BJ (cell line): ENCODE data around the gene FZD4. TPM values are rescaled to one million over a fixed set of nuclear protein-coding genes. Genes with fewer than 3 reads are reported as not detected.

Experiments used
- CTCF ChIA-PET: fragments of 350-600 bp; formaldehyde crosslinking; extraction: SDS; loops from one replicate; lab custom pipeline; 2021; ENCODE audit warnings: antibody characterized with exemption, inconsistent platforms; lab: Yijun Ruan, JAX
- POLR2A ChIA-PET: fragments of 300-600 bp; sonication (Branson Sonifier 250); formaldehyde crosslinking; extraction: SDS; loops from one replicate; lab custom pipeline; 2021; ENCODE audit warnings: antibody characterized with exemption; lab: Charles Lee
- DNase-seq: peaks from one replicate; pipeline ENCODE4 v3.0.0-alpha.2; 2011; ENCODE audit warnings: low read depth
- H3K27me3 ChIP-seq: 2 replicates; pipeline ENCODE4 v1.6.0; 2011; ENCODE audit warnings: low read length; ENCODE audit not compliant: control insufficient read depth, insufficient read depth
- H3K36me3 ChIP-seq: 2 replicates; pipeline ENCODE4 v1.5.1; 2011; ENCODE audit warnings: low read length; ENCODE audit not compliant: control insufficient read depth, insufficient read depth
- H3K4me3 ChIP-seq: 2 replicates; pipeline ENCODE4 v1.5.1; 2011; ENCODE audit warnings: low read depth, mild to moderate bottlenecking, control low read depth, low read length
- polyA plus RNA-seq: library from polyadenylated mRNA; depleted of rRNA; stranded (reverse); fragments of >200 nt; gene quantifications from 2 replicates; pipeline ENCODE4 v1.2.3, GENCODE V29; 2011; rRNA removed
- TF ChIP-seq, protein P1 (sequence below): IDR thresholded peaks from 2 replicates; pipeline ENCODE4 v1.5.1; 2011; ENCODE audit warnings: low read depth, mild to moderate bottlenecking, control low read depth, inconsistent platforms, low read length, moderate library complexity; ENCODE audit not compliant: insufficient read depth

FZD4 gene
- polyA plus RNA-seq, 1 experiment = 12.4 TPM

DNA sequence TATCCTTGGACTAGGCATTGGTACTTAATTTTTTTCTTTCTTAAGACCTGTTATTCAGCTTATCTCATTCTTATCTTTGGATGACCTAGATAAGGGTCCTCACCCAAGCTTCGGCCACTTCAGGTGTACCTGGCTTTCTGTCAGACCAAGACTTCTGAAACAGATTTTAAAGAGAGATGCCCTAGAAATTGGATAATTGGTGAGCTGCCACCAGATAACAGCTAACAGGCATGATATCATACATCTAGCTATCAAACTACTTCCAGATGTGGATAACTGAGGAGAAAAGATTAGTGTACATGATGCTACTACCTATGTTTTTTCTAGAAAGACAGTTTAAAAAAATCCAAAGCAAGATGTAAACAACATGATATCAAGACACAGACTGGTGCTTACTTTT, 52.9 kb downstream of the FZD4 start:
- no peak for DNase-seq
- no peak overlapping the region for H3K4me3 ChIP-seq
- POLR2A ChIA-PET = interaction anchor here (0.6 kb wide), 1 partner anchor 502 kb away, joined by 4 read pairs; no protein-coding TSS in a partner anchor
- TF ChIP-seq, protein P1, sequence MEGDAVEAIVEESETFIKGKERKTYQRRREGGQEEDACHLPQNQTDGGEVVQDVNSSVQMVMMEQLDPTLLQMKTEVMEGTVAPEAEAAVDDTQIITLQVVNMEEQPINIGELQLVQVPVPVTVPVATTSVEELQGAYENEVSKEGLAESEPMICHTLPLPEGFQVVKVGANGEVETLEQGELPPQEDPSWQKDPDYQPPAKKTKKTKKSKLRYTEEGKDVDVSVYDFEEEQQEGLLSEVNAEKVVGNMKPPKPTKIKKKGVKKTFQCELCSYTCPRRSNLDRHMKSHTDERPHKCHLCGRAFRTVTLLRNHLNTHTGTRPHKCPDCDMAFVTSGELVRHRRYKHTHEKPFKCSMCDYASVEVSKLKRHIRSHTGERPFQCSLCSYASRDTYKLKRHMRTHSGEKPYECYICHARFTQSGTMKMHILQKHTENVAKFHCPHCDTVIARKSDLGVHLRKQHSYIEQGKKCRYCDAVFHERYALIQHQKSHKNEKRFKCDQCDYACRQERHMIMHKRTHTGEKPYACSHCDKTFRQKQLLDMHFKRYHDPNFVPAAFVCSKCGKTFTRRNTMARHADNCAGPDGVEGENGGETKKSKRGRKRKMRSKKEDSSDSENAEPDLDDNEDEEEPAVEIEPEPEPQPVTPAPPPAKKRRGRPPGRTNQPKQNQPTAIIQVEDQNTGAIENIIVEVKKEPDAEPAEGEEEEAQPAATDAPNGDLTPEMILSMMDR = no peak
- no peaks in the 10 kb centered on the region for H3K36me3 ChIP-seq
- CTCF ChIA-PET = interaction anchor here (2.2 kb wide), 1 partner anchor 10 kb away, joined by 6 read pairs; no protein-coding TSS in a partner anchor
- no peaks in the 10 kb centered on the region for H3K27me3 ChIP-seq

DNA sequence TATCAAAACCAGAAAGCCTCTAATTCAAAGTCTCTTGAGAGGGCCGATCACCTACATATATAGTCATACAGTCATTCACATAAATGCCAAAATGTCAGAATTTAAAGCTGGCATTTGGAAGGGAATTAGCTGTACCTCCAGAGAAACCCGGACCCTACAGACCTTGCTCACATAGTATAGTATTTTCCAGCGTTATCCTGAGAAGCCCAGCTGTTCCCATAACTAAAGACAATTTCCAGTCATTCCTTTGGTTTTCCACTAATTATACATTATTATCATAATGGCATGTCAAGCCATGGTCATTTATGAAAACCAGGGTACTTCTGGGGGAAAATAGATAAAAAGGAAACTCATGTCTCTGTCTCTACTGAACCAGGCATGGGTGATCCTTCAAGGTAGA, 53.6 kb downstream of the FZD4 start:
- TF ChIP-seq, protein P1 = no peak
- Histone ChIP-seq H3K36me3 (no peaks in the 10 kb centered on the region), H3K4me3 (no peak overlapping the region), H3K27me3 (no peaks in the 10 kb centered on the region)
- CTCF ChIA-PET = interaction anchor here (2.2 kb wide), 1 partner anchor 11 kb away, joined by 6 read pairs; no protein-coding TSS in a partner anchor
- POLR2A ChIA-PET = no interaction called here
- DNase-seq = no peak

DNA sequence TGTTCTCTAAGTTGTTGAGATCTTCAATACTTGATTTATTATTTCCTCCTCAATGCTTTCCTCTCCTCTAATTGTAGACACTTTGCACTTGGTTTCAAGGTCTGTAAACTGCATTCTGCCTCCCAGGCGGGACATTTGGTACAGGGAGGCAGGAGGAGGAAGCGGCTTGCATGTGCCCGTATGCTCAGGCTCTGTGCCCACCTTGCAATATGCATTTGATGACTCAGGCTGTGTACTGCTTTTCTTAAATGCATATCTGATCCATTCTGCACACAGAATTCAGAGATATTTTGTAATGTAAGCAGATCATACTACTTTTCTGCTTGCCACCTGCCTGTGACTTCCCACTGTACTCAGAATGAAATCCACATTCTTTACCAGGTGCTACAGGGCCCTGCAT, 55.0 kb downstream of the FZD4 start:
- CTCF ChIA-PET = interaction anchor here (1.0 to 1.9 kb wide), 3 partner anchors 10 to 13 kb away, joined by 3 to 5 read pairs (median 3); no protein-coding TSS in a partner anchor
- no peak for DNase-seq

DNA sequence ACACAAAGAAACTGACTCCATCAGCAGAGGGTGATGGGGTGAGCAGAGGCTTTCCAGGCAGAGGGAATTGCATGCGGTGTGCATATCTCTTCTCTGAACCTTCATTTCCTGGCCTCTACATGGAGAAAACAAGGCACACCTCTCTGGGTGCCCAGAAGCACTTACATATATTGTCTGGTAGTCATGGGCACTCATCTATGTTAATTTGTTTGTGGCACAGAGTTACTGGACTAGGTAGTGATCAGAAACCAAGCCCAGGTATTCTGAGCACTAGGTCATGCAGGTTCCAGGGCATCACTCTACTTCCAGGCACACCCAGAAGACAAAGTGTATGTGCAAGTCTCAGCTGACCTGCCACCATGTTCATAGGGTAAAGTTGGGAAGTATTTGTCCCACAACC, 56.5 kb downstream of the FZD4 start:
- ChIA-PET CTCF (interaction anchor here (1.9 kb wide), 1 partner anchor 13 kb away, joined by 5 read pairs; no protein-coding TSS in a partner anchor), POLR2A (no interaction called here)
- Histone ChIP-seq H3K4me3 (no peak overlapping the region), H3K27me3 (no peaks in the 10 kb centered on the region), H3K36me3 (no peaks in the 10 kb centered on the region)
- DNase-seq = no peak
- TF ChIP-seq, protein P1 = no peak

More for the DNA sequence above, 55.0 kb downstream of the FZD4 start:
- H3K4me3 ChIP-seq = no peak overlapping the region
- TF ChIP-seq, protein P1 = no peak
- H3K36me3 ChIP-seq = no peaks in the 10 kb centered on the region
- POLR2A ChIA-PET = no interaction called here
- H3K27me3 ChIP-seq = no peaks in the 10 kb centered on the region

DNA sequence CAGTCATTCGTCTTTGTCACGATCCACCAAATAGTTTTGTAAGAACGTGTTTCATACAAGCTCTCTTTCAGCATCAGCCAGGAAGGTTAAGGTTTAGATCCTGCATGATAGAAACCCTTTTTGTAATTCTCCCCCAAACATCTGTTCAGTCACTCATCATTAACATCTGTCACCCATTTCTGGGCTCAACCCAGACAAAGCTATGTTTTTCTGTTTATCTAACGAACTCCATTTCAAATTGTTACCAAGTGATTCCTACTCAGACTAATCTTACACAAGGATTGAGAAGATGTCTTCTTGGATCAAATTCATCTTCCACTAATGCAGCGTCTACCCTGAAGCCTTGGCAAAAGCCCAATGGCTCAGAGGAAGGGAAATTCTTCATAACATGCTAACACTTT, 58.8 kb downstream of the FZD4 start:
- ChIA-PET POLR2A (no interaction called here), CTCF (interaction anchor here (1.0 kb wide), 2 partner anchors 29 to 43 kb away, joined by 3 read pairs; no protein-coding TSS in a partner anchor)
- H3K36me3 ChIP-seq = no peaks in the 10 kb centered on the region
- H3K27me3 ChIP-seq = no peaks in the 10 kb centered on the region
- H3K4me3 ChIP-seq = no peak overlapping the region
- TF ChIP-seq, protein P1 = no peak
- DNase-seq = peak; percentile 72

Other genes starting within 250 kb of the FZD4 start
- gene PRSS23, start 154.9 kb downstream of the FZD4 start, polyA plus RNA-seq = 258 and 343 TPM in 2 replicates
- gene TMEM135, start 82.5 kb upstream of the FZD4 start, polyA plus RNA-seq = 4.6 and 6.8 TPM in 2 replicates